ENCODE data around the gene RAPGEF1. TPM values are rescaled to one million over a fixed set of nuclear protein-coding genes. Genes with fewer than 3 reads are reported as not detected.

RAPGEF1 gene
- total RNA-seq, 4 donors from 2014 or later: 37.5 to 89.0 (median 62.8) TPM

DNA sequence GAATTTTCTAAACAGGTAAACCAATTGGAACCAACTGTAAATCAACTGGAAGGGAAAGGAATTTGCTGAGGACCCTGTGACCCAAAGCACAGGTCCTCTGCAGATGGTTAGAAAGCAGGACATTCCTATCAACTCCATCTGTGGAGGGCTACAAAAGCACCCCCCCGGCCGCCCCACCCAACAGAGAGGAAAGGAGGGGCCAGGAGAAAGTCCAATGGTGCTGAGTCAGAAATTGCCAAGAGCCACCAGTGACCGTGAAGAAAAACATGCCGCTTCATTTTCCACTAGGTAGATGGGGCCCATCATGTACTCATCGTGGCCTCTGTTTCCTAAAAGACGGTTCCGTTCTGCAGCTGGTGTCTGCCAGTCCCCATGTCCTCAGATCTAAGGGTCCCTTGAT is 66.3 kb downstream of the RAPGEF1 start:
- ATAC-seq (ENCODE audit: low FRiP score): no peak
- no peak for DNase-seq (ENCODE audit: low spot score)
- TF ChIP-seq, protein P1, sequence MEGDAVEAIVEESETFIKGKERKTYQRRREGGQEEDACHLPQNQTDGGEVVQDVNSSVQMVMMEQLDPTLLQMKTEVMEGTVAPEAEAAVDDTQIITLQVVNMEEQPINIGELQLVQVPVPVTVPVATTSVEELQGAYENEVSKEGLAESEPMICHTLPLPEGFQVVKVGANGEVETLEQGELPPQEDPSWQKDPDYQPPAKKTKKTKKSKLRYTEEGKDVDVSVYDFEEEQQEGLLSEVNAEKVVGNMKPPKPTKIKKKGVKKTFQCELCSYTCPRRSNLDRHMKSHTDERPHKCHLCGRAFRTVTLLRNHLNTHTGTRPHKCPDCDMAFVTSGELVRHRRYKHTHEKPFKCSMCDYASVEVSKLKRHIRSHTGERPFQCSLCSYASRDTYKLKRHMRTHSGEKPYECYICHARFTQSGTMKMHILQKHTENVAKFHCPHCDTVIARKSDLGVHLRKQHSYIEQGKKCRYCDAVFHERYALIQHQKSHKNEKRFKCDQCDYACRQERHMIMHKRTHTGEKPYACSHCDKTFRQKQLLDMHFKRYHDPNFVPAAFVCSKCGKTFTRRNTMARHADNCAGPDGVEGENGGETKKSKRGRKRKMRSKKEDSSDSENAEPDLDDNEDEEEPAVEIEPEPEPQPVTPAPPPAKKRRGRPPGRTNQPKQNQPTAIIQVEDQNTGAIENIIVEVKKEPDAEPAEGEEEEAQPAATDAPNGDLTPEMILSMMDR (IDR thresholded peaks at IDR 0.05): no peak

DNA sequence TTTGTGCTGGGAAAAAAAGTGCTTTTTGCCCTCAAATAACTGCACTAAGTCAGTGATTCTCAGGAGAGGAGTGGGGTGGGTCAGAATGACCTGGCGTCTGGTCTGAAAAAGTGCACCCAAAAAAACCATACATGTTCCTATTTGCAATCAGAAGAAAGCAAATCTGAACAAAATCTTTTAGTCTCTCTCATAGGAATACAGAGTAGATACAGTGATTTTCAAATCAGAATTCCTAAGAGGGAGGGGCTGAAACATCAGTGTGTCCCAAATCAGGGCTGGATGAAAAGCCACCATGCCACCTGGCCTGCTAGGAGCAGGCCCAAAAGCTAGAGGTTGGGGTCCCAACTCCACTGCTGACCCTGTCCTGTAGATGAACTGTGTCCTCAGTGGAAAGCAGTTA is 66.8 kb downstream of the RAPGEF1 start:
- TF ChIP-seq, protein P1 (IDR thresholded peaks at IDR 0.05): no peak
- ATAC-seq (ENCODE audit: low FRiP score) (no peak), DNase-seq (ENCODE audit: low spot score) (no peak)

DNA sequence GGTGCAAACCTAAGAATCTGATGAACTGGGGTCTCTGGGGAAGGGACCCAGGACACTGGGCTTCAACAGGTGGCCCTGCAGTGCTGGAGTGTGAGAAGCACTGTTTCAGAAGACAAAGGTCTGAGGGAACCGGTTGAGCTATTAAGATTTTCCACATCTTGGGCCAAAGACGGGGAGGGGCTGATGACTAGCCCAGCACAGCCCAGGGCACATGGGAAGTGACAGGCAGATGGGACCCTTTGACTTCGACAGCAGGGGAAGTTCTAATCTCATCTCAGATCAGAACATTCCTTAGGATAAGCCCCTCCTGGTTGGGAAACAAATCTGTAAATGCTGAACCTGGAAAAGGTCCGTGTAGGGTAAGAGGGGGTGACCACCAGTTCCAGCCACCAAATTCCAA is 67.4 kb downstream of the RAPGEF1 start:
- peak; percentile 26 for ATAC-seq (ENCODE audit: low FRiP score)
- DNase-seq (ENCODE audit: low spot score): no peak
- TF ChIP-seq, protein P1 (IDR thresholded peaks at IDR 0.05): no peak

DNA sequence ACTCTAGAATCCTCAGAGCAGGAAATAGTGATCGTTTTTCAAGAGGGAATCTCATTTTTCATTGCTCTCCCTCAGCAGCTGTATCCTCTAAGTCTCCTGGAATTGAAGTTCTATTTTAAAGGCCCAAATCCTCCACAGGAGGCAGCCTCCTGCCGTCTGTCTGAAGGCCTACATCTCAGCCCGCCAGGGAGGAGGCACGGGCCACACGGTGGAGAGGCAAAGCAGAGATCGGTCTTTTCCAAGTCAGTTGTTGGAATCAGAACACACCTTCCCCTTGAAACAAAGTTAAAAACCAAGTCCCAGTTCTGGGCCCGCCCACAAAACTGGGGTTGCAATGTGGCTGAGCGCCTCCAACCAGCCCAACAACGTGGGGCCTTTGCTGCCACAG is 68.7 kb downstream of the RAPGEF1 start:
- ATAC-seq (ENCODE audit: low FRiP score): no peak
- DNase-seq (ENCODE audit: low spot score): no peak
- TF ChIP-seq, protein P1 (IDR thresholded peaks at IDR 0.05): no peak

DNA sequence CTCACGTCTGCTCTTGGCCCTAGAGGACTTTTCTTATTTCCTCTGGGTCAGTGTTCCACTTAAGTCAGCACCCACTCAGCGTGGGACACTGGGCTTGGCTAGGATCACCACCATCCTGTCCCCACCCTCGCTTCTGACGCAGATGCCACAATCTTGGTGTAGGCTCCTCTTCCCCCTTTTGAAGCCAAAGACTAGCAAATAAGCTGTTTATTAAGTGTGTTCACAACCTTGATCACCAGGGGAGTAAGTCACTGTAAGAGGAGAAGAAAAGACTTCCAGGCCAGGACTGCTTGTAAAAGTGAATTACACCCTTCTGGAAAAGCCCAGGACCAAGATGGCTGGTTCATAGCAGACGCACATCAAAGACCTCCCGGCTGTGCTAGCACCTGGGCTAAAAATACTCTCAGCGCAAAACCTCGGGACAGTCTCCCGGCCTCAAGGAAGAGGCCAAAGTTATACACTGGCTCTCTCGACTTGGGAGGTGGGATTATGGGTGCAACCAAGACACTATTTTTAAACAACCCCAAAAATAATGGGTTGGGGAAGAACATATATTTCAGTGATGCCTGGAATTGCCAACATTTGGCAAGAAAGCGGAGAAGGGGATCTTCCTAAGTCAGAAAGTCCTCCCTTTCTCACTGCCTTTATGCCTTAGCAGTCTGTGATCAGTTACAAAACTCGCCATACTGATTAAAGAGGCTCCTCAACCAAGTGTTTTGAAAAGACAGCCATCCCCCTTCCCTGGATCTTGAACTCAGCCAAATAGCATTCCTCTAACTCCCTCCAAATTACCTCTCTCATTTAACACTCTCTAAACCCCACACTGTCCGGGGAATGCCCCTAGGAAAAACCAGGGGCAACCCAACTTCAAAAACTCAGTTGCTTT is 69.4 kb downstream of the RAPGEF1 start:
- no peak for DNase-seq (ENCODE audit: low spot score)
- TF ChIP-seq, protein P1 (IDR thresholded peaks at IDR 0.05): no peak
- peak; percentile 3 for ATAC-seq (ENCODE audit: low FRiP score)

DNA sequence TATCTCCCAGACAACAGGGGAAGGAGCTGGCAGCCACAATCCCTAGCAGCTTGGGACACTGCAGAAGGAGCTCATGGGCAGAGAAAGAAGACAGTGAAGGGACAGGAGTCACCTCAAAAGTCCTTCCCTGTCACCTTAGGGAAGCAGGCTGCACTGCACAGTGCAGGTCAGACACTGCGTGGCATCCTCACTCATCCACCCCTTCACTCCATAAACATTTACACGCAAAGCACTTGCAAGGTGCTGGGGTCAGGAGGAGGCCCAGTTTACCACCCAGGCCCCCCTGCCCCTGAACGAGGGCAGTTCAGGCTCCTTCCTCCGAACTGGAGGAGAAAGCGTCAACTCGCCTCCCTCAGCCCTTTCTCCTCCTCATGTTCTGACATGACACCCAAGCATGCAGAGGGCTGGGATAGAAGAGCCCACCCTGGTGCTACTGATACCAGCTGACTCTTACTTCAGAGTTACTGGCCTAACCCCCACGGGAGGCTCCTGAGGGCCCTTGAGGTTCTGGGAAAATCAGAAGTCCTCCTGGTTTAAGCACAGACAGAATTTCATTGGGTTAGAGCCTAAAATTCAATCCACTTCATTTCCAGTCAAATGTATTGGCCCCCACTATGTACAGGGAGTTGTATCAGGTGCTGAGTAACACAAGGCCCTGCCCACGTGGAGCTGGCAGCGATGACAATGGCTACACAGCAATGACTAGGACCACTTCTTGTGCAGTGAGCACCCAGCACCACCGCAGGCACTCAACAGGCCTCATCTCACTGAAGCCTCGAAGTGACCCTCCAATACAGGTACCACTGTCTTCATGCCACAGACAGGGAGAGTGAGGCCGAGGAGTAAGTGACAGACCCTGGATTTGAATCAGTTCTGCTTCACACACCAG is 70.4 kb downstream of the RAPGEF1 start:
- DNase-seq (ENCODE audit: low spot score) (no peak), ATAC-seq (ENCODE audit: low FRiP score) (no peak)
- TF ChIP-seq, protein P1 (IDR thresholded peaks at IDR 0.05): no peak
